OCI-LY7 (cell line): ENCODE data around the gene SNX9. TPM values are rescaled to one million over a fixed set of nuclear protein-coding genes. Genes with fewer than 3 reads are reported as not detected.

ENCODE experiments used
- BruUV-seq: library from RNA; stranded (reverse); fragments of 400-500 nt; replicated peaks from 2 replicates; lab custom pipeline; 2021; lab: Mats Ljungman, UMichigan
- CTCF ChIA-PET: fragments of 300-600 bp; sonication (Branson Sonifier 250); formaldehyde crosslinking; loops from one replicate; lab custom pipeline; 2022; ENCODE audit warnings: antibody characterized with exemption; ENCODE audit not compliant: unreplicated experiment; lab: Charles Lee
- POLR2A ChIA-PET: fragments of 300-600 bp; sonication (Branson Sonifier 250); formaldehyde crosslinking; loops from one replicate; lab custom pipeline; 2022; ENCODE audit warnings: antibody characterized with exemption; lab: Charles Lee
- DNase-seq: peaks from one replicate; pipeline ENCODE4 v3.0.0-alpha.2; 2015; ENCODE audit warnings: low spot score
- H2AFZ ChIP-seq: fragments of 200-600 bp; sonication (generic), shearing (Covaris generic); 2 replicates; pipeline ENCODE4 v1.6.1; 2014; ENCODE audit warnings: mild to moderate bottlenecking, antibody characterized with exemption, low read length, moderate library complexity
- H3K27ac ChIP-seq: fragments of 200-600 bp; sonication (generic); 2 replicates; pipeline ENCODE4 v1.5.1; 2014; ENCODE audit warnings: mixed run types, low read depth, mild to moderate bottlenecking, moderate library complexity, low read length, inconsistent platforms; ENCODE audit not compliant: poor library complexity, severe bottlenecking
- H3K36me3 ChIP-seq: fragments of 200-600 bp; sonication (generic); 2 replicates; pipeline ENCODE4 v1.6.1; 2014; ENCODE audit warnings: mild to moderate bottlenecking, antibody characterized with exemption, low read length, moderate library complexity, mixed read lengths; ENCODE audit not compliant: insufficient read depth
- H3K4me1 ChIP-seq: fragments of 200-600 bp; sonication (generic); 2 replicates; pipeline ENCODE4 v1.5.1; 2014; ENCODE audit warnings: mild to moderate bottlenecking, low read length; ENCODE audit not compliant: insufficient read depth, poor library complexity, severe bottlenecking
- H3K4me2 ChIP-seq: fragments of 200-600 bp; sonication (generic); 2 replicates; pipeline ENCODE4 v1.6.1; 2014; ENCODE audit warnings: mild to moderate bottlenecking, low read length
- H3K4me3 ChIP-seq: fragments of 200-600 bp; sonication (generic); 2 replicates; pipeline ENCODE4 v1.5.1; 2014; ENCODE audit warnings: mild to moderate bottlenecking, low read depth, low read length; ENCODE audit not compliant: poor library complexity, severe bottlenecking
- H3K79me2 ChIP-seq: fragments of 200-600 bp; sonication (generic); 2 replicates; pipeline ENCODE4 v1.6.1; 2016; ENCODE audit warnings: low read depth, mild to moderate bottlenecking, low read length, moderate library complexity, mixed read lengths; ENCODE audit not compliant: insufficient read depth
- H3K9me2 ChIP-seq: fragments of 200-600 bp; sonication (generic); 2 replicates; pipeline ENCODE4 v1.6.1; 2016; ENCODE audit warnings: mild to moderate bottlenecking, low read length, mixed read lengths; ENCODE audit not compliant: insufficient read depth
- H3K9me3 ChIP-seq: fragments of 200-600 bp; sonication (generic); 2 replicates; pipeline ENCODE4 v1.6.1; 2014; ENCODE audit warnings: mild to moderate bottlenecking, mixed run types, low read length, mixed read lengths
- H4K20me1 ChIP-seq: fragments of 200-600 bp; sonication (generic); 2 replicates; pipeline ENCODE4 v1.6.1; 2014; ENCODE audit warnings: mild to moderate bottlenecking, antibody characterized with exemption, low read length, moderate library complexity, mixed read lengths; ENCODE audit not compliant: insufficient read depth
- EZH2phosphoT487 ChIP-seq: fragments of 200-600 bp; sonication (generic); IDR thresholded peaks from 2 replicates; pipeline ENCODE4 v1.6.1; 2018; ENCODE audit warnings: low read depth, borderline replicate concordance, mild to moderate bottlenecking, mixed run types, antibody characterized with exemption, low read length, moderate library complexity, mixed read lengths
- intact Hi-C: fragments of 100-400 bp; cut with micrococcal nuclease; formaldehyde crosslinking; loops from one replicate; pipeline ENCODE4 v1.10.0; 2022; ENCODE audit not compliant: unreplicated experiment
- total RNA-seq, 2 experiments: library from RNA; depleted of rRNA in 1 of 2; stranded (reverse); fragments of >200 nt in 1 of 2; shearing (Covaris generic) in 1 of 2; gene quantifications; 2 replicates each; pipeline ENCODE4 v1.2.3, GENCODE V29; 2014 to 2022
- TF ChIP-seq, protein P1 (sequence below): fragments of 200-600 bp; sonication (generic); conservative IDR thresholded peaks from 2 replicates; pipeline ENCODE4 v1.5.1; 2014; ENCODE audit warnings: mild to moderate bottlenecking, antibody characterized with exemption, low read length, moderate library complexity, mixed read lengths

Gene SNX9
- total RNA-seq, 2 experiments from 2014 or later, result not detected

DNA sequence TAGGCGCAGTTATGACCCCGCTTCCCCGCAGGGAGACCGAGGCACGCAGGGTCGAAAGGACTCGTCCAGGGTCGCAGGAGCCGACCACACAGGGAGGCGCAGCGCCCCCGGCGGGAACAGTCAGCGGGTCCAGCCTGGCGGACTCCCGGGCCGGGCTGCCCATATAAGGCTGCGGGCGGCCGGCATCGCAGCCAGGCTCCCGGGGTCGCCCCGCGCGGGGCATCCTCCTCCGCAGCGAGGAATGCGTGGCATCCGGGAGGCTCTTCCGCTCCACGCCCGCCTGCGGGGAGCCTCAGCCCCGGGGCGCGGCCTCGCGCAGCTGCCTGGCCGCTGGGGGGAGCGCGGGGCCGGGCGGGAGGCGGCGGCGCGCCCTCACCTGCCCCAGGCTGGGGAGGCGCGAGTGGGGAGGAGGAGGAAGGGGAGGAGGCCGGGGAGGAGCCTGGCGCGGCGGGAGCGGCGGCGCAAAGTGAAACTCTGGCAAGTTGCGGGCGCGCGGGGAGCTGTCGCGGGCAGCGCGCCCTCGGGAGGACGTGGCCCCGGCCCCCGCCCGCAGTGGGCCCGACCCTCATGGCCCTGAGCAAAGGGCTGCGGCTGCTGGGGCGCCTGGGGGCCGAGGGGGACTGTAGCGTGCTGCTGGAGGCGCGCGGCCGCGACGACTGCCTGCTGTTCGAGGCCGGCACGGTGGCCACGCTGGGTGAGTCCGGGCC is 158.5 kb downstream of the SNX9 start, which contains the start of gene SYNJ2:
Gene SYNJ2 (plus strand): TSS at position 469 of the 707 bp plus-strand sequence. CDS start 99 bp downstream, at position 568.
- Histone ChIP-seq H3K36me3 (no peaks in the 10 kb centered on the region), H3K4me1 (no peaks in the 10 kb centered on the region), H4K20me1 (no peaks in the 10 kb centered on the region), H3K4me3 (no peak within 1 kb of the TSS), H3K4me2 (peak within 1 kb of the TSS; percentile 41; the same call in 1 of the 2 replicates), H3K79me2 (no peaks in the 10 kb centered on the region), H2AFZ (no peak within 1 kb of the TSS), H3K9me3 (no peaks in the 10 kb centered on the region), H3K27ac (no peak within 1 kb of the TSS), H3K9me2 (no peaks in the 10 kb centered on the region)
- TF ChIP-seq, protein P1, sequence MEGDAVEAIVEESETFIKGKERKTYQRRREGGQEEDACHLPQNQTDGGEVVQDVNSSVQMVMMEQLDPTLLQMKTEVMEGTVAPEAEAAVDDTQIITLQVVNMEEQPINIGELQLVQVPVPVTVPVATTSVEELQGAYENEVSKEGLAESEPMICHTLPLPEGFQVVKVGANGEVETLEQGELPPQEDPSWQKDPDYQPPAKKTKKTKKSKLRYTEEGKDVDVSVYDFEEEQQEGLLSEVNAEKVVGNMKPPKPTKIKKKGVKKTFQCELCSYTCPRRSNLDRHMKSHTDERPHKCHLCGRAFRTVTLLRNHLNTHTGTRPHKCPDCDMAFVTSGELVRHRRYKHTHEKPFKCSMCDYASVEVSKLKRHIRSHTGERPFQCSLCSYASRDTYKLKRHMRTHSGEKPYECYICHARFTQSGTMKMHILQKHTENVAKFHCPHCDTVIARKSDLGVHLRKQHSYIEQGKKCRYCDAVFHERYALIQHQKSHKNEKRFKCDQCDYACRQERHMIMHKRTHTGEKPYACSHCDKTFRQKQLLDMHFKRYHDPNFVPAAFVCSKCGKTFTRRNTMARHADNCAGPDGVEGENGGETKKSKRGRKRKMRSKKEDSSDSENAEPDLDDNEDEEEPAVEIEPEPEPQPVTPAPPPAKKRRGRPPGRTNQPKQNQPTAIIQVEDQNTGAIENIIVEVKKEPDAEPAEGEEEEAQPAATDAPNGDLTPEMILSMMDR, result peak; percentile 30; the same call in 1 of the 2 replicates
- no peak for TF ChIP-seq EZH2phosphoT487
- CTCF ChIA-PET, result no interaction called here
- no TSS peak for BruUV-seq
- DNase-seq, result no peak
- intact Hi-C loops, result no loop called here
- POLR2A ChIA-PET, result no interaction called here

DNA sequence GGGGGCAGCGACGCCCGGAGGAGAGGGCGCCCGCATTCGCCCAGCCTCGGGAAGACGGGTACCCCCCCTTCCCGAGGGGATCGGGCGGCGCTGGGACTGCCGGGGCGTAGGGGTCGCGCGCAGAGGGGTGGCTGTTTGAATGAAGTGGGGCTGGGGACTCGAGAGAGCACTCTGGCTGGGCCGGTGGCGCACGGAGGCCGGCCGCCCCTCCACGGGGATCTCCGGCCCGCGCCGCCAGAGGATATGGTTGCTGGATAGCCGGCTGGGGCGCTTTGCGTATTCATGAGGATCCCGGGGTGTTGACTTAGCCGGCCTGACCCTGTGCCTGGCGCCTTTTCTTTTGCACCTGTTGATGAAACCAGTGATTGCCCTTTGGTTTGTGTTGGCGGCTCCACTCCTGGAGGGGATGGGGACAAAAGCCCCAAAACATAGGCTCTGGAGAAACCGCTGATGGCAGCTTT is 159.1 kb downstream of the SNX9 start:
- Histone ChIP-seq H3K79me2 (no peaks in the 10 kb centered on the region), H3K27ac (no peak overlapping the region), H3K4me2 (peak overlapping the region; percentile 41; the same call in 1 of the 2 replicates), H3K9me2 (no peaks in the 10 kb centered on the region), H3K9me3 (no peaks in the 10 kb centered on the region), H2AFZ (no peak overlapping the region), H3K4me1 (no peaks in the 10 kb centered on the region), H3K36me3 (no peaks in the 10 kb centered on the region), H4K20me1 (no peaks in the 10 kb centered on the region), H3K4me3 (no peak overlapping the region)
- ChIA-PET CTCF (no interaction called here), POLR2A (no interaction called here)
- DNase-seq, result no peak
- no TSS peak for BruUV-seq
- intact Hi-C loops, result no loop called here
- TF ChIP-seq, protein P1, result no peak
- TF ChIP-seq EZH2phosphoT487, result no peak
